MCF 10A (cell line): ENCODE results near the gene IGF1R. TPM values are rescaled to one million over a fixed set of nuclear protein-coding genes. Genes with fewer than 3 reads are reported as not detected.

Source experiments
- BruUV-seq: library from RNA; stranded (reverse); fragments of 400-500 nt; replicated peaks from 2 replicates; lab custom pipeline; 2021; lab: Mats Ljungman, UMichigan
- CTCF ChIA-PET: fragments of 300-600 bp; sonication (Branson Sonifier 250); formaldehyde crosslinking; extraction: SDS; loops from one replicate; lab custom pipeline; 2021; ENCODE audit warnings: antibody characterized with exemption, inconsistent platforms; lab: Yijun Ruan, JAX
- POLR2A ChIA-PET: fragments of 300-600, 350-650 bp; sonication (Branson Sonifier 250); formaldehyde crosslinking; extraction: SDS; loops from one replicate; lab custom pipeline; 2020; ENCODE audit warnings: antibody characterized with exemption, inconsistent platforms; lab: Yijun Ruan, JAX
- DNase-seq: peaks from one replicate; pipeline ENCODE4 v3.0.0-alpha.2; 2018; ENCODE audit not compliant: unreplicated experiment
- H3K27ac Mint-ChIP-seq: one replicate; pipeline ENCODE4 v1.8.0; 2022; ENCODE audit warnings: mild to moderate bottlenecking, low read depth, mixed read lengths; ENCODE audit not compliant: unreplicated experiment
- H3K27me3 Mint-ChIP-seq: one replicate; pipeline ENCODE4 v1.8.0; 2022; ENCODE audit warnings: mixed read lengths; ENCODE audit not compliant: insufficient read depth, unreplicated experiment
- H3K36me3 Mint-ChIP-seq: one replicate; pipeline ENCODE4 v1.8.0; 2022; ENCODE audit warnings: mild to moderate bottlenecking, moderate library complexity, mixed read lengths; ENCODE audit not compliant: insufficient read depth, unreplicated experiment
- H3K4me1 Mint-ChIP-seq: one replicate; pipeline ENCODE4 v1.8.0; 2022; ENCODE audit warnings: mixed read lengths; ENCODE audit not compliant: insufficient read depth, unreplicated experiment
- H3K4me3 Mint-ChIP-seq: one replicate; pipeline ENCODE4 v1.8.0; 2022; ENCODE audit warnings: mild to moderate bottlenecking, moderate library complexity, mixed read lengths; ENCODE audit not compliant: unreplicated experiment
- H3K9me3 Mint-ChIP-seq: one replicate; pipeline ENCODE4 v1.8.0; 2022; ENCODE audit warnings: mixed read lengths; ENCODE audit not compliant: unreplicated experiment
- intact Hi-C: fragments of 100-400 bp; cut with micrococcal nuclease; formaldehyde crosslinking; loops from 2 replicates; pipeline ENCODE4 v1.14.1; 2022
- total RNA-seq: library from RNA; stranded (reverse); gene quantifications from 2 replicates; pipeline ENCODE4 v1.2.3, GENCODE V29; 2022
- TF ChIP-seq, protein P1 (sequence below): fragments of 200-600 bp; IDR thresholded peaks from one replicate; pipeline ENCODE4 v1.8.0; 2022; ENCODE audit warnings: antibody characterized with exemption, mild to moderate bottlenecking; ENCODE audit not compliant: unreplicated experiment

Gene IGF1R
- total RNA-seq, 1 experiment from 2014 or later = 53.3 TPM

- Mint-ChIP-seq H3K9me3 (no peaks in the 10 kb centered on the region), H3K27me3 (no peaks in the 10 kb centered on the region), H3K36me3 (peaks cover 5% of the 10 kb centered on the region), H3K4me3 (no peak overlapping the region), H3K4me1 (peaks cover 28% of the 10 kb centered on the region), H3K27ac (no peak overlapping the region)
- TF ChIP-seq, protein P1, sequence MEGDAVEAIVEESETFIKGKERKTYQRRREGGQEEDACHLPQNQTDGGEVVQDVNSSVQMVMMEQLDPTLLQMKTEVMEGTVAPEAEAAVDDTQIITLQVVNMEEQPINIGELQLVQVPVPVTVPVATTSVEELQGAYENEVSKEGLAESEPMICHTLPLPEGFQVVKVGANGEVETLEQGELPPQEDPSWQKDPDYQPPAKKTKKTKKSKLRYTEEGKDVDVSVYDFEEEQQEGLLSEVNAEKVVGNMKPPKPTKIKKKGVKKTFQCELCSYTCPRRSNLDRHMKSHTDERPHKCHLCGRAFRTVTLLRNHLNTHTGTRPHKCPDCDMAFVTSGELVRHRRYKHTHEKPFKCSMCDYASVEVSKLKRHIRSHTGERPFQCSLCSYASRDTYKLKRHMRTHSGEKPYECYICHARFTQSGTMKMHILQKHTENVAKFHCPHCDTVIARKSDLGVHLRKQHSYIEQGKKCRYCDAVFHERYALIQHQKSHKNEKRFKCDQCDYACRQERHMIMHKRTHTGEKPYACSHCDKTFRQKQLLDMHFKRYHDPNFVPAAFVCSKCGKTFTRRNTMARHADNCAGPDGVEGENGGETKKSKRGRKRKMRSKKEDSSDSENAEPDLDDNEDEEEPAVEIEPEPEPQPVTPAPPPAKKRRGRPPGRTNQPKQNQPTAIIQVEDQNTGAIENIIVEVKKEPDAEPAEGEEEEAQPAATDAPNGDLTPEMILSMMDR = no peak
- intact Hi-C loops = no loop called here
- POLR2A ChIA-PET = no interaction called here
- no TSS peak for BruUV-seq
- CTCF ChIA-PET = no interaction called here
- no peak for DNase-seq
Observed at GRCh38 chr15:98699591-98700424, 51.5 kb downstream of the IGF1R start.

DNA sequence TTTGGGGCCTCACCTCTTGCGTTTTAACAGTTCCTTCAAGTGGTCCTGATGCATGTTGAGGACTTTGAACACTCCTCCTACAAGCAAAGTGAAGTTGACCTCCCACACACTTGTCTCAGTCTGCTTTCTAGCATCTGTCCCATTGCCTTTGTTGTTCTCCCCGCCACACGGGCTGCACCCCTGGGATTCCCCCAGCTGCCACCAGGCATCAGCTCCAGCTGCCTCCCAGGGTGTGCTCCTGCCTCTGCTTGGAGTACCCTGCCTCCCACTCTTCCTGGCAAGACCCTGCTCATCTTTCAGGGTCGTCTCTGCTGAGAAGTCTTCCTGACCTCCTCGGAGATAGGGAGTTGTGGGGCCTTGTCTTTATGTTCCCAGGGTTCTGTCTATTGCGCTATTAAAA lies 52.2 kb downstream of the IGF1R start:
- no TSS peak for BruUV-seq
- Mint-ChIP-seq H3K4me3 (no peak overlapping the region), H3K27me3 (no peaks in the 10 kb centered on the region), H3K9me3 (no peaks in the 10 kb centered on the region), H3K36me3 (peaks cover 5% of the 10 kb centered on the region), H3K4me1 (peaks cover 28% of the 10 kb centered on the region), H3K27ac (no peak overlapping the region)
- CTCF ChIA-PET = interaction anchor here (0.7 kb wide), 1 partner anchor 272 kb away, joined by 3 read pairs; no protein-coding TSS in a partner anchor
- POLR2A ChIA-PET = no interaction called here
- intact Hi-C loops = no loop called here
- TF ChIP-seq, protein P1 = no peak
- DNase-seq = no peak

- Mint-ChIP-seq H3K4me1 (peaks cover 15% of the 10 kb centered on the region), H3K27ac (no peak overlapping the region), H3K36me3 (peaks cover 11% of the 10 kb centered on the region), H3K9me3 (no peaks in the 10 kb centered on the region), H3K4me3 (no peak overlapping the region), H3K27me3 (no peaks in the 10 kb centered on the region)
- intact Hi-C loops = no loop called here
- ChIA-PET CTCF (interaction anchor here (0.6 kb wide), 1 partner anchor 237 kb away, joined by 3 read pairs; no protein-coding TSS in a partner anchor), POLR2A (no interaction called here)
- DNase-seq = no peak
- TF ChIP-seq, protein P1 = no peak
- BruUV-seq = no TSS peak
Observed at GRCh38 chr15:98703126-98703685, 54.9 kb downstream of the IGF1R start.

DNA sequence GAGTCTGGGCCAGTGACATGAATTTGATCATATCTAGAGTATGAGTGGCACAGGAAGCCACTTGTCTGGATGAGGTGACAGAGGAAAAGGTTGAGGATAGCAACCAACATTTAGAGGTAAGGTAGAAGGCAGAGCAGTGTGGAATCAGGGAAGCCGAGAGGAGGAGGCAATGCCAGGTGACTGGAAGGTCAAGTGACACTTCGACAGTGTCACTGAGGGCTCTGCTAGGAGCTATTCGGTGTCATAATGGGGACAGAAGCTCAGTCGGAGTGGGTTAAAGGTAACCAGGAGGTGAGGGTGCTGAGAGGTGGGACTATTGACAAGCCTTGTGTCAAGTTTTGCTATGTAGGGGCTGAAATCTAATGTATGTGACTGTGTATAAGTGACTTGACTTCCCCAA lies 56.7 kb downstream of the IGF1R start:
- Mint-ChIP-seq H3K9me3 (no peaks in the 10 kb centered on the region), H3K27me3 (no peaks in the 10 kb centered on the region), H3K4me3 (no peak overlapping the region), H3K36me3 (peaks cover 11% of the 10 kb centered on the region), H3K4me1 (peaks cover 6% of the 10 kb centered on the region), H3K27ac (no peak overlapping the region)
- TF ChIP-seq, protein P1 = no peak
- no TSS peak for BruUV-seq
- intact Hi-C loops = no loop called here
- CTCF ChIA-PET = no interaction called here
- DNase-seq = no peak
- POLR2A ChIA-PET = no interaction called here
